BLaER1 (cell line): Measurements from ENCODE around the gene AHNAK.

Source experiments
- H3K27ac ChIP-seq: shearing (Covaris generic); formaldehyde crosslinking; 2 replicates; pipeline ENCODE4 v1.8.1; 2022
- H3K27me3 ChIP-seq: shearing (Covaris generic); formaldehyde crosslinking; 2 replicates; pipeline ENCODE4 v1.8.1; 2022
- H3K36me3 ChIP-seq: shearing (Covaris generic); formaldehyde crosslinking; 2 replicates; pipeline ENCODE4 v1.8.1; 2022
- H3K4me1 ChIP-seq: shearing (Covaris generic); formaldehyde crosslinking; 2 replicates; pipeline ENCODE4 v1.8.1; 2022
- H3K4me2 ChIP-seq: shearing (Covaris generic); formaldehyde crosslinking; 2 replicates; pipeline ENCODE4 v1.8.1; 2022
- H3K4me3 ChIP-seq: shearing (Covaris generic); formaldehyde crosslinking; 2 replicates; pipeline ENCODE4 v1.8.1; 2022
- H3K9ac ChIP-seq: shearing (Covaris generic); formaldehyde crosslinking; 2 replicates; pipeline ENCODE4 v1.8.1; 2022
- H3K9me3 ChIP-seq: shearing (Covaris generic); formaldehyde crosslinking; 2 replicates; pipeline ENCODE4 v1.8.1; 2022
- H4K20me1 ChIP-seq: shearing (Covaris generic); formaldehyde crosslinking; 2 replicates; pipeline ENCODE4 v1.8.1; 2022
- Cebpa-rat ChIP-seq: shearing (Covaris generic); IDR thresholded peaks from 2 replicates; pipeline ENCODE4 v1.8.1; 2022

AHNAK gene

DNA sequence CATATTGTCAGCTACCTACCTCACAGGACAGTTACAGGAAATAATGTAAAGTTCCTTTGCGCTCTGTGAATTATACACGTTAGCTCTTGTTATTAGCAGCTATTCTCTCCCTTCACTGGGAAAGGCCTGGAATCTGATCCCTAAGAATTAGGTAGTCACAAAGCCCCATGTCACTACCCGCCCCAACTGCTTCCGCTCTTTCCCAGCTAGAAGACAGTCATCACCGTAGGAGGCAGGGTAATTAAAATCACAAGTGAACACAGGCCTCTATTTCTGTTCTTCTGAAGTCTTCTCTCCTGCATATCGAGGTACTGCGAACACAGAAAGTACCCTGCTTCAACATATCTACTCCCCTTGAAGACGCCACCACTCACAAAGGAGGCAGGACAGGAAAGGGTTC is 12.6 kb upstream of the AHNAK start:
- Histone ChIP-seq H3K4me1 (peaks cover 56% of the 10 kb centered on the region), H3K4me2 (no peak overlapping the region), H3K9ac (no peak overlapping the region), H3K9me3 (no peaks in the 10 kb centered on the region), H3K36me3 (peaks cover 67% of the 10 kb centered on the region), H3K4me3 (no peak overlapping the region), H3K27ac (no peak overlapping the region), H4K20me1 (peaks cover 64% of the 10 kb centered on the region), H3K27me3 (no peaks in the 10 kb centered on the region)
- TF ChIP-seq Cebpa-rat: no peak

- no peak overlapping the region for H3K4me3 ChIP-seq
- no peak for TF ChIP-seq Cebpa-rat
- H3K9me3 ChIP-seq: no peaks in the 10 kb centered on the region
- peaks cover 59% of the 10 kb centered on the region for H4K20me1 ChIP-seq
- peaks cover 61% of the 10 kb centered on the region for H3K4me1 ChIP-seq
- H3K4me2 ChIP-seq: peak overlapping the region; percentile 91
- 0 out of 2 replicates have a peak overlapping the region, but pooled peaks have one; percentile 15 for H3K27ac ChIP-seq
- H3K27me3 ChIP-seq: no peaks in the 10 kb centered on the region
- H3K36me3 ChIP-seq: peaks cover 61% of the 10 kb centered on the region
- H3K9ac ChIP-seq: no peak overlapping the region
Observed at GRCh38 chr11:62558669-62559068, 12.1 kb upstream of the AHNAK start.

DNA sequence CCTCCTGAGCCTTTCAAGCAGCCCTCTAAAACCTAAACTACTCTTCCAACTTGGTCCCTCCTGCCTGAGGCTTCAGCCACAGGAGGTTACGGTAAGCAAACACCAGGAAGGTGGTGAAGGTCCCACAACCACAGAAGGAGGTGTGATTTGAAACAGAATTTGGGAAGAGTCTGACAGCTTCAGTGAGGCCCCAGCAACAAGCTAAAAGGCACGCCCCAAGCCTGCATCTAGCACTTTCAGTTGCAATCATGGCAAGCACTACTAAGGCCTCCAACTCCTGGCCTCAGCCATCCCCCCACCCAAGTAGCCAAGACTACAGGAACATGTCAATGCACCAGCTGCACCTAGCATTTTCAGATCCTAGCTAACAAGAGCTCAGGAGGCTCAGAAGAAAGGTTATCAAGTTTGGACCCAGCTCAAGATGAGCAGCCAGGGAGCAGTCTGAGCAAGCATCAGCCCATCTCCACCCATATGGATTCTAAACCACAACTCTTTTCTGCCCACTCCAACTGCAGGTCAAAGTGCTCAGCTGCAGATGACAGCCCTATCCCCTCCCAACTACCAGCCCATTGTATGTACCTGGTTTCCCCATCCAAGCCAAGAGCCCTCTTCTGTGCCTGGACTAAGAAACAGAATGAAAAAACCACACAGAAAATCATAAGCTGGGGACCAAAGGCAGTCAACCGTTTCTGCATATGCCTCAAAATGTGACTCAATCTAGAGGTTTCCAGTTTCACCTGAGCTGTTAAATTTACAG is 10.4 kb upstream of the AHNAK start:
- Histone ChIP-seq H3K27ac (peak overlapping the region; percentile 85), H3K4me1 (peaks cover 77% of the 10 kb centered on the region), H3K9ac (peak overlapping the region; percentile 70), H3K4me3 (peak overlapping the region; percentile 13; the same call in 1 of the 2 replicates), H4K20me1 (peaks cover 43% of the 10 kb centered on the region), H3K27me3 (no peaks in the 10 kb centered on the region), H3K36me3 (peaks cover 45% of the 10 kb centered on the region), H3K4me2 (peak overlapping the region; percentile 91), H3K9me3 (no peaks in the 10 kb centered on the region)
- no peak for TF ChIP-seq Cebpa-rat

- Histone ChIP-seq H3K4me1 (peaks cover 85% of the 10 kb centered on the region), H3K9ac (peak overlapping the region; percentile 70), H3K4me2 (peak overlapping the region; percentile 91), H3K4me3 (peak overlapping the region; percentile 48), H3K9me3 (no peaks in the 10 kb centered on the region), H3K27me3 (no peaks in the 10 kb centered on the region), H3K27ac (peak overlapping the region; percentile 85), H3K36me3 (peaks cover 37% of the 10 kb centered on the region), H4K20me1 (peaks cover 35% of the 10 kb centered on the region)
- TF ChIP-seq Cebpa-rat: no peak
Observed at GRCh38 chr11:62556108-62556874, 9.7 kb upstream of the AHNAK start.

- H3K27ac ChIP-seq: peak overlapping the region; percentile 85
- H3K9me3 ChIP-seq: no peaks in the 10 kb centered on the region
- H3K4me2 ChIP-seq: peak overlapping the region; percentile 91
- H3K4me3 ChIP-seq: peak overlapping the region; percentile 48
- H4K20me1 ChIP-seq: peaks cover 28% of the 10 kb centered on the region
- TF ChIP-seq Cebpa-rat: no peak
- H3K27me3 ChIP-seq: no peaks in the 10 kb centered on the region
- H3K9ac ChIP-seq: peak overlapping the region; percentile 70
- peaks cover 92% of the 10 kb centered on the region for H3K4me1 ChIP-seq
- H3K36me3 ChIP-seq: peaks cover 30% of the 10 kb centered on the region
Observed at GRCh38 chr11:62555464-62556107, 9.0 kb upstream of the AHNAK start.

DNA sequence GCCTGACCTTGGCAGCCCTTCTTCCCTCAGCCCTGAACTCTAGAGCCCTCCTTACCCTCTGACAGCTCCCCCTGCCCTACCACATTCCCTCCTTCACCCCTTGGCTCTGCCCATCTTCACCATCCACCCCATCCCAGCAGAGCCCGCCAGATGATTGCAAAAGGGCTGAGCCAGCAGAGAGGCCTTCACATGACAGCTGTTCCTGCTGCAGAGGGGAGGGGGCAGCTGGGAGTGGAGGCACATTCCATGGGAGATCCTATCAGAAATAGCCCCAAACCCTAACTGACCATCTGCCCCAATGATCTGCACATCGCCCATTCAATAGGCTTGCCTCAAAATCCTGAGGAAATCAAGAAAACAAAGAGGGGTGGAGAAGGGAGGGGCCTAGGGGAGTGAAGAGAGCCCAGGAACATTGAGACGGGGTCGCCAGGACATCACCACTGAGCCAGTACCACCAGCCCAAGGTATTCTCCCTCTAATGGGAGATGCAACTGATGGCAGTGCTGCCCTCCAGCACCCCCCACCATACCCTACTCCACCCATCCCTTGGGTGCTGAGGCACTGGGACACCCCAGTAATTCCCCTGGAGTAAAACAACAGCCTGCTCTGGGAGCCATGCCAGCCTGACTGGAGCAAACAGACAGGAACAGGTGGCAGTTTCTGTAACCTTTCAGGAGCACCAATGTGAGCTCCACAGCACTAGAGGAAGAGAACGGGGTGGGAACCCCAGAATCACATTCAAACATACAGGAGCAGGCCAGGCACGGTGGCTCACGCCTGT is 8.0 kb upstream of the AHNAK start:
- H3K9ac ChIP-seq: 0 out of 2 replicates have a peak overlapping the region, but pooled peaks have one; percentile 70
- H3K4me1 ChIP-seq: peaks cover 97% of the 10 kb centered on the region
- no peaks in the 10 kb centered on the region for H3K9me3 ChIP-seq
- peaks cover 20% of the 10 kb centered on the region for H3K36me3 ChIP-seq
- no peak for TF ChIP-seq Cebpa-rat
- 0 out of 2 replicates have a peak overlapping the region, but pooled peaks have one; percentile 21 for H3K4me3 ChIP-seq
- H3K27ac ChIP-seq: 0 out of 2 replicates have a peak overlapping the region, but pooled peaks have one; percentile 85
- peaks cover 5% of the 10 kb centered on the region; the same call in 1 of the 2 replicates for H3K27me3 ChIP-seq
- peak overlapping the region; percentile 91 for H3K4me2 ChIP-seq
- H4K20me1 ChIP-seq: peaks cover 18% of the 10 kb centered on the region; the same call in 1 of the 2 replicates

DNA sequence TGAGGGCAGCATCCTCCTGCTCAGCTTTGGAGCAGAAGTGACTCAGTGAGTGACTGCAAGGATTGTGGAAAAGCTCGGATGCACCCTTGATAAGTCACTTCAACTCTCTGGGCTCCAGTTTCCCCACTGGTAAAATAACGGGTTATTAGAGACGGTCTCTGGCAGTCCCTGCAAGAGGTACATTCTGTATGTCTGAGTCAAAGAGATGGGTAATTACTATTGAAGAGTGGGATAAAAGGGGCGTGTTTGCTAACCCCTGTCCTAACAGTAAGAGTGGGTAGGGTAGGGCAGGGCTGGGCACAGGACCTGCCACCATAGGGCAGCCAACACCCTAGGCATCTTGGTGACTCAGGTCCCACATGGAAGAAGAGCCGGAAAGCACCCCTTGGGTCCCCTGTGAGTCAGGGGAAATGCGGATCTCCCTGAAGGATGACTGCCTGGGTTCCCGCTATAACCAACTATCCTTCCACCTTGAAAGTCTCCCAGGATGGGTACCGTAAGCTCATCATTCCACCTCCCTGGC is 7.3 kb upstream of the AHNAK start:
- no peak for TF ChIP-seq Cebpa-rat
- Histone ChIP-seq H3K27ac (peak overlapping the region; percentile 85; the same call in 1 of the 2 replicates), H3K4me1 (peaks cover 91% of the 10 kb centered on the region), H3K4me3 (no peak overlapping the region), H3K27me3 (peaks cover 12% of the 10 kb centered on the region), H3K9ac (no peak overlapping the region), H3K4me2 (peak overlapping the region; percentile 91), H3K9me3 (no peaks in the 10 kb centered on the region), H4K20me1 (peaks cover 12% of the 10 kb centered on the region; the same call in 1 of the 2 replicates), H3K36me3 (peaks cover 14% of the 10 kb centered on the region)

- H3K9me3 ChIP-seq: no peaks in the 10 kb centered on the region
- H3K27ac ChIP-seq: peak overlapping the region; percentile 36
- H3K27me3 ChIP-seq: peaks cover 18% of the 10 kb centered on the region
- no peak overlapping the region for H3K4me3 ChIP-seq
- peak overlapping the region; percentile 91 for H3K4me2 ChIP-seq
- H3K9ac ChIP-seq: peak overlapping the region; percentile 51
- TF ChIP-seq Cebpa-rat: no peak
- H3K36me3 ChIP-seq: peaks cover 7% of the 10 kb centered on the region; the same call in 1 of the 2 replicates
- peaks cover 84% of the 10 kb centered on the region for H3K4me1 ChIP-seq
- peaks cover 12% of the 10 kb centered on the region; the same call in 1 of the 2 replicates for H4K20me1 ChIP-seq
Observed at GRCh38 chr11:62553080-62553838, 6.7 kb upstream of the AHNAK start.
